Measurements from ENCODE around the gene ZYG11A.

ZYG11A gene

GRCh38 chr1:52918201-52918600 is 75.6 kb downstream of the ZYG11A start:
- DNase-seq (ENCODE audit: low spot score) = no peak

DNA sequence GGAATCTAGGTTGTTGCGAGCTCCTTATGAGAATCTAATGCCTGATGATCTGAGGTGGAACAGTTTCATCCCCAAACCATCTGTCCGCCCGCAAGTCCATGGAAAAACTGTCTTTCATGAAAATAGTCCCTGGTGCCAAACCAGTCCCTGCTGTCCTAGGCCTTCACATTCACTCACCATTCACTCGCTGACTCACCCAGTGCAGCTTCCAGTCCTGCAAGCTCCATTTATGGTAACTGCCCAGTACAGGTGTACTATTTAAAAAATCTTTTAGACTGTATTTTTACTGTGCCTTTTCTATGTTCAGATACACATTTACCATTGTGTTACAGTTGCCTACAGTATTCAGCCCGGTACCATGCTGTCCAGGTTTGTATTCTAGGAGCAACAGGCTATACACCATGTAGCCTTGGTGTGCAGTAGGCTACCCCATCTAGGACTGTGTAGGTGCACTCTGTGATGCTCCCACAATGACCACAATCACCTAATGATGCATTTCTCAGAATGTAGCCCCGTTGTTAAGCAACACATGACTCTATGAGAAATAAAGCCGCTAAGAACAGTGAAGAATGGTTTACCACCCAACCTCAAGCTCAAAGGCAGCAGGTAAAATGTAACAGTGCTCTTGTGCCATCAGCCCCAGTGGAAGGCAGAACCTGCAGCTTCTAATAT is 76.6 kb downstream of the ZYG11A start:
- DNase-seq (ENCODE audit: low spot score) = no peak

- no peak for DNase-seq (ENCODE audit: low spot score)
Measured at GRCh38 chr1:52919723-52920483, 77.3 kb downstream of the ZYG11A start.

GRCh38 chr1:52920791-52921291 is 78.3 kb downstream of the ZYG11A start:
- DNase-seq (ENCODE audit: low spot score) = no peak

GRCh38 chr1:52925571-52926005 is 83.0 kb downstream of the ZYG11A start:
- no peak for DNase-seq (ENCODE audit: low spot score)

DNA sequence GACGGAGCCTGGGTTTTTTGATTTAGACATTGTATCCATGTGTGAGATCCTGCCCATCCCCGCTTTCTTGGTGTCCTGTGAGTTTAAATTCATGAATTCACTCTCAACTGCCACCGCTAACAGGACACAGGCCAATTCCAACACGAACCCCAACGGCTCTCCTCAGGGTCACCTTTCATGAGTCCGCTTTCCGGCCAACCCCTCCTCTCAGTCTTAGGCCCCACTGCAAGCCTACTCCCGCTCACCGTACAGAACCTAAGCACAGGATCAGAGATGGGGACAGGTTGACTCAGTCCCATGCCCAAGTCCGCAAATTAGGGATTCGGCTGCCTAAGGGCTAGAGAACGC is 84.3 kb downstream of the ZYG11A start:
- DNase-seq (ENCODE audit: low spot score) = no peak

DNA sequence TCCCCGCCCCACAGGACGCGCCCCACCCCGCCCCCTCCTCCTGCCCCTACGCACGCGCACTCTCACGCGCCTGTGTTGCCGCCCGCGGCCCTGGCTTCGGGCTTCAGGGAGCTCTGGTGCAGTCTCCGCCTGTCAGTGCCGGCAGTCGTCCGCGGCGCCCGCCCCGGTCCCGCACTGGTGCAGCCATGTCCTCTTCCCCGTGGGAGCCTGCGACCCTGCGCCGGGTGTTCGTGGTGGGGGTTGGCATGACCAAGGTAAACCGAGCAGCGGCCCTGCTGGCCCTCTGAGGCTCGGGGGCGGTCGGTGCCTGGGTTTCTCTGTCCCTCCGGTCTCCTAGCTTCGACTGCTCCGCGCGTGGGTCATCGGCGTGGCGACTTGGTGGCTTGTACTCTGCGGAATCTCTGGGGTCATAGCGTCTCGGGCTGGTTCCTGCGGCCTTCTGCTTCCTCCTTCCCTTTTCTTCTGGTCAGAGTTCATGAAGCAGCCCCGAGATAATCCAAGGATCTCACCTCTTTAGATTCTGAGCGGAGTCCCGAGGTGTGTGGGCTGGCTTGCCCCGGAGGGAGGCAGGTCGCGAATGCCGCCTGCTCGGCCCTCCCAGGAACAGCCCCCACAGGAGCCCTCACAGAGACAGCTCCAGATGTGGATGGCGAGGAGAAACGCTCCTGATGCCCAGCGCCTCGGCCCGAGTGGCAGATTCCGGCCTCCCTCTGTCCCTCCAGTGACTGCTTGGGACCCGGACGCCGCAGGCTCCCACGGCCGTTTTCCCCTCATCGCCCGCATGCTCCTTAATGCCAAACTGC is 84.9 kb downstream of the ZYG11A start, which contains the start of gene SCP2:
SCP2 (plus strand) TSS at position 65 of the 803 bp plus-strand sequence; CDS start at position 186, 121 bp downstream.
- DNase-seq (ENCODE audit: low spot score) = peak; percentile 80

- no peak for DNase-seq (ENCODE audit: low spot score)
Measured at GRCh38 chr1:52928015-52928404, 85.5 kb downstream of the ZYG11A start.

- no peak for DNase-seq (ENCODE audit: low spot score)
Measured at GRCh38 chr1:52929019-52929418, 86.5 kb downstream of the ZYG11A start.

DNA sequence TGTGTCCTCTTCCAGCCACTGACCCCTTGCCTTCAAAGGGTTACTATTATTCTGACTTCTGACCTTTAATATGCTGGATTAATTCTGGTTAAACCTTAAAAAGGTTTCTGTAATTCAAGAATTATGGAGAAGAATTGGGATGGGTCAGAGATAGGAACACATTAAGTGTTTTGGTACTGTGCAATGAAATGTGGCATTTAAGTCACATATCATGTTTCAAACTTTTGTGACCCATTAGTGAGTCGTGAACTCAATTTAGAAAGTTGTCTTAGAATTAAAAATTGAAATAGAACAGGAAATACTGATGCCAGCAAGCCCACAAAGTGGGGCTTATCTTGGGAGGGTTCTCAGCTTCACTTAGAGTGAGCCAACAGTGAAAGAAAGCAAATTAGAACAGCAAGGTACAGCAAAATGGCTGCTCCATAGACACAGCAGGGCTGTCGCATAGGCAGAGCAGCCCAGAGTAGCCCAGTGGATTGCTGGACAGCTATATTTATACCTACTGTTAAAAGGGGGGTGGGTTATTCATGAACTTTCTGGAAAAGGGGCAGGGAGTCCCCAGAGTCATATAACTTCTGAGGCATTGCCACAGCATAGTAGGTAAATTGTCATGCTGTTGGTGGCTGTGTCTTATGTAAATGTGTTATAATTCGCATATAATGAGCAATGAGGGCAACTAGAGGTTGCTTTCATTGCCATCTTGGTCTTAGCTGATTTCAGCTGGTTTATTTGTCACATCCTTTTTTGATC is 95.0 kb downstream of the ZYG11A start:
- DNase-seq (ENCODE audit: low spot score) = no peak

- DNase-seq (ENCODE audit: low spot score) = no peak
Measured at GRCh38 chr1:52938183-52938451, 95.6 kb downstream of the ZYG11A start.

- no peak for DNase-seq (ENCODE audit: low spot score)
Measured at GRCh38 chr1:52943876-52944416, 101.4 kb downstream of the ZYG11A start.

DNA sequence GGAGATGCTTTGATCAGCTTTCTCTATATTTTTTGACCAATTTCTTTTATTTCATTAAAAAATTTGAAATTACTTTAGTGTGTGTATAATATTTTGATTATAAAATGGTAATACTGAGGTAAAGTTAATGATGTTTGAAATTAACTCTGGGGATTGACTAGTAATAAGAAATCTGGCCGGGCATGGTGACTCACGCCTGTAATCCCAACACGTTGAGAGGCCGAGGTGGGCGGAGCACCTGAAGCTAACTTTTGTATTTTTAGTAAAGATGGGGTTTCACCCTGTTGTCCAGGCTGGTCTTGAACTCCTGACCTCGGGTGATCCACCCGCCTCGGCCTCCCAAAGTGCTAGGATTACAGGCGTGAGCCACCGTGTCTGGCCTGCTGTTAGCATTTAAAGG is 102.0 kb downstream of the ZYG11A start:
- no peak for DNase-seq (ENCODE audit: low spot score)
